OCI-LY3 (cell line): ENCODE results near the gene FOXJ3.

Source experiments
- H2AFZ ChIP-seq: fragments of 200-600, 300-600 bp; shearing (Covaris generic); 2 replicates; pipeline ENCODE4 v1.6.0; 2014; ENCODE audit warnings: antibody characterized with exemption, low read depth, low read length
- H3K27ac ChIP-seq: fragments of 200-600, 300-600 bp; sonication (generic); 2 replicates; pipeline ENCODE4 v1.5.1; 2014; ENCODE audit warnings: mild to moderate bottlenecking, low read length, moderate library complexity, mixed read lengths
- H3K27me3 ChIP-seq: fragments of 200-600, 300-600 bp; sonication (generic); 2 replicates; pipeline ENCODE4 v1.6.1; 2014; ENCODE audit warnings: low read depth, low read length, mixed read lengths
- H3K36me3 ChIP-seq: fragments of 200-600, 300-600 bp; sonication (generic); replicated peaks from 2 replicates; pipeline ENCODE3; 2014; ENCODE audit warnings: low read depth, low read length, mixed read lengths
- H3K4me1 ChIP-seq: fragments of 300-600, 200-600 bp; sonication (generic); 2 replicates; pipeline ENCODE4 v1.6.1; 2014; ENCODE audit warnings: low read length, mixed read lengths
- H3K4me2 ChIP-seq: fragments of 200-600, 300-600 bp; sonication (generic); 2 replicates; pipeline ENCODE4 v1.6.1; 2014; ENCODE audit warnings: low read length, mixed read lengths
- H3K4me3 ChIP-seq: fragments of 300-600, 200-600 bp; sonication (generic); 2 replicates; pipeline ENCODE4 v1.5.1; 2014; ENCODE audit warnings: antibody characterized with exemption, mild to moderate bottlenecking, low read length, moderate library complexity
- H3K79me2 ChIP-seq: fragments of 300-600, 200-600 bp; shearing (Covaris generic); 2 replicates; pipeline ENCODE4 v1.6.1; 2014; ENCODE audit warnings: mild to moderate bottlenecking, low read length, mixed read lengths
- H3K9ac ChIP-seq: fragments of 300-600, 200-600 bp; shearing (Covaris generic); 2 replicates; pipeline ENCODE4 v1.6.0; 2014; ENCODE audit warnings: mild to moderate bottlenecking, low read length, moderate library complexity
- H3K9me3 ChIP-seq: fragments of 200-600, 300-600 bp; shearing (Covaris generic); 2 replicates; pipeline ENCODE4 v1.6.1; 2014; ENCODE audit warnings: low read length, mixed read lengths; ENCODE audit not compliant: insufficient read depth
- H4K20me1 ChIP-seq: fragments of 200-600, 300-600 bp; sonication (generic); 2 replicates; pipeline ENCODE4 v1.6.1; 2016; ENCODE audit warnings: low read length, mixed read lengths; ENCODE audit not compliant: insufficient read depth
- CTCF ChIP-seq: fragments of 200-600, 300-600 bp; sonication (generic); IDR thresholded peaks from 2 replicates; pipeline ENCODE4 v1.5.1; 2014; ENCODE audit warnings: antibody characterized with exemption, low read length, low read depth
- EZH2phosphoT487 ChIP-seq: fragments of 200-600 bp; shearing (Covaris generic); IDR thresholded peaks from 2 replicates; pipeline ENCODE4 v1.6.1; 2018; ENCODE audit warnings: antibody characterized with exemption, mixed run types, low read depth

FOXJ3 gene

DNA sequence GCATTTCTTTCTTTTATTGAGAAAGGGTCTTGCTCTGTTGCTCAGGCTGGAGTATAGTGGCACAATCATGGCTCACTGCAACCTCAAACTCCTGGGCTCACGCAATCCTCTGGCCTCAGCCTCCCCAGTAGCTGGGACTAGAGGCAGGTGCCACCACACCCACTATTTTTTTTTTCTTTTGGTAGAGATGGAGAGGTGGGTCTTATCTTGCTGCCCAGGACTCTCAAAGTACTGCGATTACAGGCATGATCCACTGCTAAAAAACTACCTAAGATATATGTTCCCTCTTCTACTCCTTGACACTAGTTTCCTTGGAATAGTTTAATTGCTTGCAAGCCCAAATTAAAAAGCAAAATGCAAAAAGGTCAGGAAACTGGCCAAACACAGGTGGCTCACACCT, 113.6 kb downstream of the FOXJ3 start:
- no peak overlapping the region for H3K4me2 ChIP-seq
- TF ChIP-seq CTCF (no peak), EZH2phosphoT487 (no peak)
- peaks cover 5% of the 10 kb centered on the region; the same call in 1 of the 2 replicates for H4K20me1 ChIP-seq
- H3K4me1 ChIP-seq: no peaks in the 10 kb centered on the region
- H3K9me3 ChIP-seq: no peaks in the 10 kb centered on the region
- H3K9ac ChIP-seq: no peak overlapping the region
- no peak overlapping the region for H3K4me3 ChIP-seq
- no peaks in the 10 kb centered on the region for H3K36me3 ChIP-seq
- H3K27ac ChIP-seq: no peak overlapping the region
- H3K27me3 ChIP-seq: no peaks in the 10 kb centered on the region
- H2AFZ ChIP-seq: no peak overlapping the region
- H3K79me2 ChIP-seq: peaks cover 2% of the 10 kb centered on the region; the same call in 1 of the 2 replicates

DNA sequence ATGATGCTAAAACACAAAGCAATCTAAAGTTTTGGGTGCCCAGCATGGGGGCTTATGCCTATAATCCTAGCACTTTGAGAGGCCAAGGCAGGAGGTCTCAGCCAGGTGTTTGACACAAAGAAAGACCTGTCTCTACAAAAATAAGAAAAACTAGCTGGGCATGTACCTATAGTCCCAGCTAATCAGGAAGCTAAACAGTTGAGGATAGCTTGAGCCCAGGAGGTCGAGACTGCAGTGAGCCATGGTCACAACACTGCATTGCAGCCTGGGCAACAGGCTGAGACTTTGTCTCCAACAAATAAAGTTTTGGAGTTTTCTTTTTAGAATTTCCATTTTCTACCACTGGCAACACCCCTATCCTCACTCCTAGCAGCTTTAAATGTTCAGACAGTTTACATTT, 115.4 kb downstream of the FOXJ3 start:
- Histone ChIP-seq H3K4me2 (no peak overlapping the region), H3K9me3 (no peaks in the 10 kb centered on the region), H3K36me3 (peaks cover 1% of the 10 kb centered on the region), H3K27me3 (no peaks in the 10 kb centered on the region), H3K27ac (no peak overlapping the region), H3K4me3 (no peak overlapping the region), H3K79me2 (peaks cover 2% of the 10 kb centered on the region; the same call in 1 of the 2 replicates), H2AFZ (no peak overlapping the region), H3K4me1 (peaks cover 1% of the 10 kb centered on the region; the same call in 1 of the 2 replicates), H4K20me1 (peaks cover 5% of the 10 kb centered on the region; the same call in 1 of the 2 replicates), H3K9ac (no peak overlapping the region)
- TF ChIP-seq CTCF (no peak), EZH2phosphoT487 (no peak)

GRCh38 chr1:42214447-42214871, 120.6 kb downstream of the FOXJ3 start:
- Histone ChIP-seq H3K79me2 (peaks cover 4% of the 10 kb centered on the region; the same call in 1 of the 2 replicates), H3K4me1 (peaks cover 7% of the 10 kb centered on the region; the same call in 1 of the 2 replicates), H2AFZ (no peak overlapping the region)

DNA sequence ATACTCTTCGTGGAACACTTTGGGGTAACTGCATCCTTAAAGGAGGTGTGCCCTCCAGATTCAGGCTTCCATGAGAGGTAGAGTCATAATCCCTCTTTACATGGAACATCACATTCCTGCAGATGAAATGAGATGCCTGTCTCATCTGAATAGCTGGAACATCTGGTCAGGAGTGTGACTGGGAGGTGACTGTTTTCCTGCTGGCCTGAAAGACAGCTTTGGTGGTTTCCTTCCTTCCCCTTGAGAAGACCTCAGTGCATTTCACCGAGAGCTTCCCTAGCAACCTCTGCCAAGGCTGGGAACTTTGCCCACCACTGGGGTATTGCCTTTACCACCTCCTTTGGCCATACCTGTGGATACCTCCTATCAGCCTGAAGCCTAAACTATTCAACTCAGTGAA, 123.8 kb downstream of the FOXJ3 start:
- H3K79me2 ChIP-seq: peaks cover 4% of the 10 kb centered on the region; the same call in 1 of the 2 replicates
- no peak overlapping the region for H3K4me2 ChIP-seq

More at GRCh38 chr1:42214447-42214871, 120.6 kb downstream of the FOXJ3 start:
- H3K4me2 ChIP-seq: no peak overlapping the region
- no peaks in the 10 kb centered on the region for H4K20me1 ChIP-seq
- no peak overlapping the region for H3K4me3 ChIP-seq
- H3K27ac ChIP-seq: no peak overlapping the region
- no peaks in the 10 kb centered on the region for H3K27me3 ChIP-seq
- H3K9ac ChIP-seq: no peak overlapping the region
- H3K9me3 ChIP-seq: no peaks in the 10 kb centered on the region
- H3K36me3 ChIP-seq: peaks cover 14% of the 10 kb centered on the region
- TF ChIP-seq CTCF: no peak
- no peak for TF ChIP-seq EZH2phosphoT487

More for the DNA sequence above, 123.8 kb downstream of the FOXJ3 start:
- Histone ChIP-seq H3K27me3 (no peaks in the 10 kb centered on the region), H3K9ac (no peak overlapping the region), H3K9me3 (no peaks in the 10 kb centered on the region), H4K20me1 (no peaks in the 10 kb centered on the region), H3K27ac (no peak overlapping the region), H3K36me3 (peaks cover 14% of the 10 kb centered on the region), H3K4me3 (no peak overlapping the region), H2AFZ (no peak overlapping the region), H3K4me1 (peaks cover 7% of the 10 kb centered on the region; the same call in 1 of the 2 replicates)
- TF ChIP-seq EZH2phosphoT487 (no peak), CTCF (no peak)
